GM19468 (cell line): ENCODE data around the gene KRT8.
"Not testable (repeated sequence)": the region's sequence is repeated elsewhere in the genome, so short reads cannot be mapped to it uniquely, and the experiment has no call there.

Source experiments
- ATAC-seq: cut with Tn5 transposase; IDR thresholded peaks from one replicate; pipeline ENCODE4 v1.9.1; 2021; ENCODE audit warnings: mild to moderate bottlenecking, moderate library complexity, moderate number of reproducible peaks; ENCODE audit not compliant: unreplicated experiment; ENCODE audit errors: extremely low read depth

Gene KRT8

DNA sequence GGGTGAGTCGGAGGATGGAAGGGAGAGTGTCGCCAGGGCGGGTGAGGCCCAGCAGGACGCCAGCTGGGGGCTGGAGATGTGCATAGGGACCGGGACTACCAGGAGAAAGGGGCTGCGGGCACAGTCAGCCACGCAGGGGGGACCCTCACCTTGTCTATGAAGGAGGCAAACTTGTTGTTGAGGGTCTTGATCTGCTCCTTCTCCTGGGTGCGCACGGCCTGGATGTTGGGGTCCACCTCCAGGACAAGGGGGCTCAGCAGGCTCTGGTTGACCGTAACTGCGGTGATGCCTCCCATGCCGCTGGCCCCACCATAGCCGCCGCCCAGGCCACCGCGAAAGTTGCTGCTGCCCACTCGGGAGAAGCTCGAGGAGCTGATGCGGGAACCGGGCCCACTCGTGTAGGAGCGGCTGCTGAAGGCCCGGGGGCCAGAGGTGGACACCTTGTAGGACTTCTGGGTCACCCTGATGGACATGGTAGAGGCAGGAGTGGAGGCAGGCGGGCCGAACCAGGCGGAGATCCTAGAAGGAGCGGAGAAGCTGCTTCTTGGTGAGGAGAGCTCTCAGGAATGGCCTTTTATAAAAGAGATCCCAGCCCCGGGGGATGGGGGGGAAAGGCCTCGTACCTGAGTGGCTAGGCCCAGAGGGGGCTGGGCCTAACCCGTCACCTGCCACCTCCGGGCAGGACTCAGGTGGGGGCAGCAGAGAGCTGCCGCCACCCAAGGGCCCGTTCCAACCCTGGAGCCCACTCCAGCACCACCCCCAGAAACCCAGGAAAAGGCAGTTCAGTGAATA lies at the start of gene KRT8:
KRT8 (minus strand) TSS at position 568 of the 792 bp plus-strand sequence; CDS start at position 473, 95 bp downstream.
- not testable (repeated sequence) for ATAC-seq

DNA sequence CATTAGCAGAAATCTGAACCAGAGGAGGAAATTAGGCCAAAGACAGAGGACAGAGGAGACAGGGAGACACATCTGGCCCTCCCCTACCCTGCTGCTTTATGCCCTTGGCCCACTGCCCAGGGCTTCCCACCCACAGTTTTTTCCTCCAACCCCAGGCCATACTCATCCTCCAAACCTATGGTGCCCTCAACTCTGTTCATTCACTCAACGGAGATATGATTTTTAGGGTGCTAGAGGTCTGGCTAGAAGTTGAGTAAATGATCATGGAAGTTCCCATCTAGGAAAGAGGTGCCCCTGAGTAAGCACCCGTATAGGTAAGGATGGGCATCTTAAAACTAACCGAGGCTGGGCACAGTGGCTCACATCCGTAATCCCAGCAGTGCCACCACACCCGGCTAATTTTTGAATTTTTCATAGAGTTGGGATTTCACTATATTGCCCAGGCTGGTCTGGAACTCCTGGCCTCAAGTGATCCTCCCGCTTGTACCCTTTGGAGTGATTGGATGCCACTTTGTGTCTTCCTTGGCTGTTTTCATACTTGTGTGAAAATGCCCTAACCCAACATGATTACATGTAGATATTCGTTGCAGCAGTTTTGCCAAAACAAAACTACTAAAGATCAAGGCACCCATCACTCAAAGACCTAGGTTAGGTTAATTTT lies 48.4 kb upstream of the KRT8 start:
- no peak for ATAC-seq

DNA sequence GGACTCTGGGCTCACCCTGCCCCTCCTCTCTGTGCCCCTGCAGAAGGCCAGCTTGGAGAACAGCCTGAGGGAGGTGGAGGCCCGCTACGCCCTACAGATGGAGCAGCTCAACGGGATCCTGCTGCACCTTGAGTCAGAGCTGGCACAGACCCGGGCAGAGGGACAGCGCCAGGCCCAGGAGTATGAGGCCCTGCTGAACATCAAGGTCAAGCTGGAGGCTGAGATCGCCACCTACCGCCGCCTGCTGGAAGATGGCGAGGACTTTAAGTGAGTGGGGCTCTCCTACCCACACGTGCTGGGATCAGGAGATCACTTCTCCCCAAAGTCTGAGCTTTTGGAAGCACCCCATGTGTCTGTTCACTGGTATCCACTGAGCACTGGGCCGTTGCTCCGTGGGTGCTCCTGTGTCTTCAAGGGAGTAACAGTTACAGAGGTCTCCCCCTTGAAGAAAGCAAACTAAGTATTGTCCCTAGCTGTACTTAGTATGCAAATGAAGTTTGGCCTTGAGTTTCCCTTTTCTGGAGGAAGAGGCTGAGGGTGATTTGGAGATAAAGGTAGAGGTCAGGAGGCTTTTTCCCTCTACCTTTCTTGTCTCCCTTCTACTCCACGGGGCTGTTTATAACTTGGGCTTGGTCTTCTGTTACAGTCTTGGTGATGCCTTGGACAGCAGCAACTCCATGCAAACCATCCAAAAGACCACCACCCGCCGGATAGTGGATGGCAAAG lies 47.4 kb upstream of the KRT8 start:
- ATAC-seq = no peak

- no peak for ATAC-seq
These were observed 46.8 kb upstream of the KRT8 start for GRCh38 chr12:52951640-52952039.

- ATAC-seq = no peak
These were observed 46.2 kb upstream of the KRT8 start for GRCh38 chr12:52951126-52951525.

DNA sequence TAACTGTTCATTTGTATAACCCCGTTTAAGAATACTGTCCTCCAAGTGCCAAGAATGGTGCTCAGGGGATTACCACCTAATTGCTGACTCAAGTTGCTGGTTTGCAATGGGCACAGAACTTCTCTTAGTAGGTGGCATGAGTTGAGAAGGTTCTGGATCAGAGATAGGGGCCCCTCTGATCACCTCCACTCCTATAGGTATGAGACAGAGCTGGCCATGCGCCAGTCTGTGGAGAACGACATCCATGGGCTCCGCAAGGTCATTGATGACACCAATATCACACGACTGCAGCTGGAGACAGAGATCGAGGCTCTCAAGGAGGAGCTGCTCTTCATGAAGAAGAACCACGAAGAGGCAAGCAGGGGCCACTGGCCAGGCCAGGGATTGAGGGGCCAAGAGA lies 45.7 kb upstream of the KRT8 start:
- ATAC-seq = no peak

GRCh38 chr12:52949413-52950331 lies 44.8 kb upstream of the KRT8 start:
- no peak for ATAC-seq

GRCh38 chr12:52947738-52948423 lies 43.0 kb upstream of the KRT8 start:
- ATAC-seq = no peak

DNA sequence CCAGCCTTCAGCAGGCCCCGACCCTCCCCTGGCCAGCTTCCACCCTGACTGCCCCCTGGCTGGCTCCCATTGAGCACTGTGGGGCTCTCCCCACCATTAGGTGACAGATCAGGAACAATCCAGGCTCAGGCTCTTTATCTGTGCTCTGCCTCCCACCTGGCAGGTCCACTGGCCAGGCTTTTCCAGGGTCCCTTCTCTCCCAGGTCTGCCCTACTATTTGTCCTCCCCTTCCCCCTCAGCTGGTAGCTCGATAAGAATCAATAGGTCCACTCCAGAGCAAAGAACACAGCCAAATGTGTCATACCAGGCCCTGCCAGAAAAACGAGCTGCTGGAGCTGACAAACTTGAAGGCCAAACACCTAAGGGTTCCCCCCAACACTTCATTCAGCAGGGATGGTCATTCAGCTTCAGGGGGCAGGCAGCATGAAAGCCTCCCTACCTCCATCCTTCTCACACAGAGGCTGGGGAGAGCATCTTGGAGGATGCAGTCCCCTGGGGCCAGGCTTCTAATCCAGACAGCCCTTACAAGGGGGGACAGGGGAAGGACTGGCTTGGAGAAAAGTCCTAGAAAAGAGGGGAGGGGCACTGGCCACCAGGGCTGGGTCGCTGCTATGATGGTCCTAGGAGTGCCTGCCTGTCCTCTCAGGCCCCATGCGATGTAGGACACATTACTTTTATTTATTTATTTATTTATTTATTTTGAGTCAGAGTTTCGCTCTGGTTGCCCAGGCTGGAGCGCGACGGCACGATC lies 42.1 kb upstream of the KRT8 start:
- no peak for ATAC-seq

DNA sequence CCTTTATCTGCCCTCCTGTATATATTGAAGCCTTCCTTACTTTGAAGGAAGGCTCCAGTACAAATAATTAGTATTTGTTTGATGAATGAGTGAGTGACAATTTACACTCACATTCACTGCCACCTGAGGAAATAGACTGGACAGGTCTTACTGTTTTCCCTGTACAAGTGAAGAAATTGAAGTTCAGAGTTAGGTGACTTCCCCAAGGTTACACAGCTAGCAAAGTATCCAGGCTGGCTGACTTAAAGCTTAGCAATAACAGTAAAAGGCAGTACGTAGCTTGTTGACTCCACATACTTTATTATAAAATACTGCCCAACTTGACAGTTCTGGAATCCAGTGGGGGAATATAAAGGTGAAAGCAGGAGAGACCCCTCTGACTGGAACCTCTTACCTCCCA lies 41.5 kb upstream of the KRT8 start:
- no peak for ATAC-seq

DNA sequence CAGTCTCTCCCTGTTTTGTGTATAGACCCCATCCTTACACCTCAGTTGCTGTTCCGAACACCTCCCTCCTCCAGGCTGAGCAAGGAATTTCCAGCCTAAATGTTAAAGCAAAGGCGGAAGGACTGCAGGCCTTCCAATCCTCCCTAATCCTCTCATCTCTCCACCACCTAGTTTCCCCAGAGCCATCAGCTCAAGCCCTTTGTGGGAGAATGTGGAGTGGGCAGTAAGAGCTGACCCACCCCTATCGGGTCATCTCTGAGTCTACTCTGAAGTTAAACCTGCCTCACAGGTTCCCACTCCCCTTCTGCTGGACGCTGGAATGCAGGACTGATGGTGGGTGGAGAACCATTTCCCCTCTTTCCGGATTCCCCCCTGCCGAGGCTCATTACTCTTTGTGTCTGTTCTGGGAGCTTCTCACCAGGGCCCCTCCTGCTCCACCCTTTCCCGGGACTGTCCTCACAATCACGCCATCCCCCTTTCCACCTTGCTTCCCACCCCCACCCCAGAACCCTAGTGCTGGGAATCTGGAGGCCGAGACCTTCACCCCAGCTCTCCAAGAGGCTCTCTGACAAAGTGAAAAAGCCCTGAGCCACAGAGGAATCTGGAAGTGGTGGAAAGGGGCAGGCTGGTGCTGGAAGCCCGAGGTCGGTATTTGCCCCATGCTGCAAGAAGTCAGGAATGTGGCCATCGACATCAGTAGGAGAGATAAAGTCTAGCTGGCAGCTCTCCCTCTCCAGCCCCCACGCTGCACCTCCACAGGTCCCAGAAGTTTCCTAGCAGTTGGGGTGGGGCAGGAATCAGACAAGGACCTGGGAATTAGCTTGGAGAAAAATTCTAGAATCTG lies 40.7 kb upstream of the KRT8 start:
- no peak for ATAC-seq

- ATAC-seq = no peak
These were observed 40.0 kb upstream of the KRT8 start for GRCh38 chr12:52944683-52945388.

DNA sequence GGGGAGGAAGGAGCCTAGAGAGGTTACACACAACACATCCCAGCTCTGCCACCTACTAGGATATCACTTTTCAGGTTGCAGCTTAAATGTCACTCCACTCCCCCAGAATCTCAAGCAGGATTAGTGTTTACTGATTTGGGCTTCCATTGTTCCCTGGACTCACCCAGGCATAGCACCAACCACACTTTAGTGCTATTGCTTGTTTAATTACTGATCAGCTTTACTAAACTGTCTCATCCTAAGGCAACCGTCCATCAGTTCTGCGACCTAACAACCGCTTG lies 38.0 kb upstream of the KRT8 start:
- no peak for ATAC-seq

DNA sequence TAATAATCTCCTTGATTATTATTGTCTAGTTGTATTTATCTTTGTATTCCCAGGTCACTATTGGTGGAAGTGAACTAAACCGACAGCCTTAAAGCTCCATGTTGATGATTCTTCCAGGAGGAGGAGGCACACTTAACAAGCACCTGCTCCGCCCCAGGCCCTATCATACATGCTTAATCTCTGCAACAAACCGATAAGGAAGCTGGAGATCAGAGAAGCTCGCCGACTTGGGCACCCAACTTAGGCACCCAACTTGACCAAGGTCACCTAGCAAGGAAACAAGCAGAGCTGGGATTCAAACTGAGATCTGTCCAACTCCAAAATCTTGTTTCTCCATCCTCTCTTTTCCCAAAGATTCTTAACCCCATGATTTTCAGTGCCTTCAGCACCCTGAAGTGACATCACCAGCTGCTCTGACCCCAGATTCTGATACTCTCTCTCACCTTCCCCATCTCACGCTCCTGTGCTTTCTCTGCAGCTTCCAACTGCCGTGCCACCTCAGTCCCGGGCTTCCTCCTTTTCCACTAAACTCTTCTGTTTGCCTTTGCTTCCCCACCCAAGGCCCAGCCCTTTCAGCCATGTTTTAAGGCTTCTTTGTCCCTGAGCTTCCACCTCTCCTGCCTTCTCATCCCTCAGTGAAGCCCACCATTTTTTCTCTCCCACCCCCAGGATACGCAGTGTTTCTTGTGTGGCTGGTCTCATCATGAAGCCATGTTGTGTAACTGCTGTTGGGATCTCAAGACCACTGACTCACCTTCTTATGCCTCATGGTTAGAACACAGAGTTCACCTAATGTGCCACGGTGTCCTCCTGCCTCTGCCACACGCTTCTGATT lies 37.4 kb upstream of the KRT8 start:
- ATAC-seq = no peak

GRCh38 chr12:52929538-52929937 lies 24.7 kb upstream of the KRT8 start:
- no peak for ATAC-seq

- no peak for ATAC-seq
These were observed 23.1 kb upstream of the KRT8 start for GRCh38 chr12:52927964-52928363.
